Activated T-helper 2 cell treated with anti-CD3 and anti-CD28 coated beads, Interferon-gamma antibody, Interleukin-2, Interleukin-4, amounts not matched to agents 10 μg/mL and 5 μg/mL and 100 μg/mL, durations not matched to agents 14 hours and 24 hours and 36 hours (primary cell): ENCODE measurements around the gene SCAMP4. TPM values are rescaled to one million over a fixed set of nuclear protein-coding genes. Genes with fewer than 3 reads are reported as not detected.

Source experiments
- DNase-seq: peaks from one replicate; pipeline ENCODE4 v3.0.0; 2021; ENCODE audit warnings: low spot score
- H3K27ac Mint-ChIP-seq: one replicate; pipeline ENCODE4 v1.8.0; 2021; ENCODE audit warnings: mixed read lengths
- H3K27me3 Mint-ChIP-seq: one replicate; pipeline ENCODE4 v1.8.0; 2021; ENCODE audit warnings: low read depth, mixed read lengths
- H3K36me3 Mint-ChIP-seq: one replicate; pipeline ENCODE4 v1.8.0; 2021; ENCODE audit warnings: low read depth, mixed read lengths
- H3K4me1 Mint-ChIP-seq: one replicate; pipeline ENCODE4 v1.8.0; 2021; ENCODE audit warnings: low read depth, mixed read lengths
- H3K4me3 Mint-ChIP-seq: one replicate; pipeline ENCODE4 v1.8.0; 2021; ENCODE audit warnings: low read depth, mild to moderate bottlenecking, moderate library complexity, mixed read lengths
- H3K9me3 Mint-ChIP-seq: one replicate; pipeline ENCODE4 v1.8.0; 2021; ENCODE audit warnings: mixed read lengths
- intact Hi-C: fragments of 100-400 bp; cut with micrococcal nuclease; formaldehyde crosslinking; loops from one replicate; pipeline ENCODE4 v1.15.1; 2023
- total RNA-seq: library from RNA; stranded (reverse); gene quantifications from 2 replicates; pipeline ENCODE4 v1.2.3, GENCODE V29; 2022

SCAMP4 gene
- total RNA-seq, 1 donor from 2014 or later: 37.9 TPM

- peaks cover 12% of the 10 kb centered on the region for H3K4me1 Mint-ChIP-seq
- no peaks in the 10 kb centered on the region for H3K36me3 Mint-ChIP-seq
- peak; percentile 54 for DNase-seq
- H3K4me3 Mint-ChIP-seq: peak overlapping the region; percentile 96
- H3K27me3 Mint-ChIP-seq: no peaks in the 10 kb centered on the region
- H3K27ac Mint-ChIP-seq: peak overlapping the region; percentile 91
- no peaks in the 10 kb centered on the region for H3K9me3 Mint-ChIP-seq
- intact Hi-C loops: loop anchor here (1.0 kb wide), 1 partner anchor 7 kb away; no protein-coding TSS in a partner anchor
Measured at GRCh38 chr19:1862424-1863327, 42.5 kb upstream of the SCAMP4 start.

GRCh38 chr19:1863328-1863637, 41.9 kb upstream of the SCAMP4 start, which contains the start of gene KLF16:
Gene KLF16 (minus strand): TSS chr19:1863579. CDS start chr19:1863497, 82 bp downstream.
- Mint-ChIP-seq H3K27me3 (no peaks in the 10 kb centered on the region), H3K36me3 (no peaks in the 10 kb centered on the region), H3K9me3 (no peaks in the 10 kb centered on the region), H3K27ac (peak within 1 kb of the TSS; percentile 91), H3K4me3 (peak within 1 kb of the TSS; percentile 96), H3K4me1 (peaks cover 12% of the 10 kb centered on the region)
- intact Hi-C loops: loop anchor here (1.0 kb wide), 1 partner anchor 8 kb away; no protein-coding TSS in a partner anchor
- no peak for DNase-seq

GRCh38 chr19:1863638-1864479, 41.3 kb upstream of the SCAMP4 start:
- H3K4me3 Mint-ChIP-seq: peak overlapping the region; percentile 75
- H3K27ac Mint-ChIP-seq: peak overlapping the region; percentile 71
- intact Hi-C loops: loop anchor here (1.0 kb wide), 2 partner anchors 9 to 41 kb away; partner anchors contain the start of genes ADAT3 and SCAMP4
- peaks cover 2% of the 10 kb centered on the region for H3K36me3 Mint-ChIP-seq
- peaks cover 14% of the 10 kb centered on the region for H3K4me1 Mint-ChIP-seq
- no peaks in the 10 kb centered on the region for H3K27me3 Mint-ChIP-seq
- DNase-seq: peak; percentile 90
- H3K9me3 Mint-ChIP-seq: no peaks in the 10 kb centered on the region

- H3K9me3 Mint-ChIP-seq: no peaks in the 10 kb centered on the region
- H3K27ac Mint-ChIP-seq: peak overlapping the region; percentile 71
- H3K36me3 Mint-ChIP-seq: peaks cover 3% of the 10 kb centered on the region
- peaks cover 10% of the 10 kb centered on the region for H3K4me1 Mint-ChIP-seq
- intact Hi-C loops: loop anchor here (1.0 kb wide), 1 partner anchor 41 kb away; the partner anchor contains the start of genes ADAT3 and SCAMP4
- no peaks in the 10 kb centered on the region for H3K27me3 Mint-ChIP-seq
- DNase-seq: peak; percentile 54
- H3K4me3 Mint-ChIP-seq: peak overlapping the region; percentile 75
Measured at GRCh38 chr19:1864480-1865171, 40.6 kb upstream of the SCAMP4 start.

GRCh38 chr19:1865172-1866010, 39.8 kb upstream of the SCAMP4 start:
- no peaks in the 10 kb centered on the region for H3K27me3 Mint-ChIP-seq
- H3K4me3 Mint-ChIP-seq: peak overlapping the region; percentile 75
- no peak for DNase-seq
- H3K36me3 Mint-ChIP-seq: peaks cover 7% of the 10 kb centered on the region
- H3K9me3 Mint-ChIP-seq: no peaks in the 10 kb centered on the region
- peaks cover 10% of the 10 kb centered on the region for H3K4me1 Mint-ChIP-seq
- intact Hi-C loops: no loop called here
- peak overlapping the region; percentile 52 for H3K27ac Mint-ChIP-seq

- Mint-ChIP-seq H3K36me3 (peaks cover 8% of the 10 kb centered on the region), H3K9me3 (no peaks in the 10 kb centered on the region), H3K4me3 (no peak overlapping the region), H3K27me3 (no peaks in the 10 kb centered on the region), H3K27ac (no peak overlapping the region), H3K4me1 (peaks cover 2% of the 10 kb centered on the region)
- intact Hi-C loops: no loop called here
- no peak for DNase-seq
Measured at GRCh38 chr19:1866693-1867348, 38.4 kb upstream of the SCAMP4 start.

GRCh38 chr19:1867349-1867724, 37.9 kb upstream of the SCAMP4 start:
- no peak overlapping the region for H3K4me3 Mint-ChIP-seq
- H3K4me1 Mint-ChIP-seq: peaks cover 2% of the 10 kb centered on the region
- H3K36me3 Mint-ChIP-seq: peaks cover 8% of the 10 kb centered on the region
- no peak overlapping the region for H3K27ac Mint-ChIP-seq
- H3K27me3 Mint-ChIP-seq: no peaks in the 10 kb centered on the region
- H3K9me3 Mint-ChIP-seq: no peaks in the 10 kb centered on the region
- intact Hi-C loops: no loop called here
- no peak for DNase-seq

GRCh38 chr19:1868971-1869370, 36.2 kb upstream of the SCAMP4 start:
- Mint-ChIP-seq H3K4me3 (no peak overlapping the region), H3K36me3 (peaks cover 18% of the 10 kb centered on the region), H3K27ac (no peak overlapping the region), H3K9me3 (no peaks in the 10 kb centered on the region), H3K4me1 (peaks cover 3% of the 10 kb centered on the region), H3K27me3 (no peaks in the 10 kb centered on the region)
- intact Hi-C loops: no loop called here
- DNase-seq: no peak

- H3K27ac Mint-ChIP-seq: no peak overlapping the region
Measured at GRCh38 chr19:1871140-1871597, 34.0 kb upstream of the SCAMP4 start.

GRCh38 chr19:1871630-1872029, 33.6 kb upstream of the SCAMP4 start:
- Mint-ChIP-seq H3K36me3 (peaks cover 34% of the 10 kb centered on the region), H3K4me1 (peaks cover 14% of the 10 kb centered on the region), H3K9me3 (no peaks in the 10 kb centered on the region), H3K27me3 (no peaks in the 10 kb centered on the region), H3K4me3 (no peak overlapping the region), H3K27ac (no peak overlapping the region)
- intact Hi-C loops: no loop called here
- no peak for DNase-seq

More at GRCh38 chr19:1871140-1871597, 34.0 kb upstream of the SCAMP4 start:
- Mint-ChIP-seq H3K36me3 (peaks cover 34% of the 10 kb centered on the region), H3K4me3 (no peak overlapping the region), H3K4me1 (peaks cover 12% of the 10 kb centered on the region), H3K9me3 (no peaks in the 10 kb centered on the region), H3K27me3 (no peaks in the 10 kb centered on the region)
- DNase-seq: no peak
- intact Hi-C loops: no loop called here

GRCh38 chr19:1872807-1873523, 32.2 kb upstream of the SCAMP4 start:
- no peak overlapping the region for H3K27ac Mint-ChIP-seq
- intact Hi-C loops: no loop called here
- no peak for DNase-seq
- H3K36me3 Mint-ChIP-seq: peaks cover 34% of the 10 kb centered on the region
- no peaks in the 10 kb centered on the region for H3K9me3 Mint-ChIP-seq
- H3K4me3 Mint-ChIP-seq: peak overlapping the region; percentile 26
- peaks cover 14% of the 10 kb centered on the region for H3K4me1 Mint-ChIP-seq
- H3K27me3 Mint-ChIP-seq: no peaks in the 10 kb centered on the region
